Measurements from ENCODE around the gene PAX8.

The PAX8 gene

GRCh38 chr2:113223813-113224212 is 54.9 kb downstream of the PAX8 start:
- no peak overlapping the region for H3K27ac ChIP-seq

GRCh38 chr2:113221846-113222245 is 56.9 kb downstream of the PAX8 start:
- H3K27ac ChIP-seq: no peak overlapping the region
- TF ChIP-seq ZFX (IDR thresholded peaks at IDR 0.05) (no peak), CTCF (conservative IDR thresholded peaks at IDR 0.05) (no peak)

More at GRCh38 chr2:113223813-113224212, 54.9 kb downstream of the PAX8 start:
- no peak for TF ChIP-seq ZFX (IDR thresholded peaks at IDR 0.05)
- TF ChIP-seq CTCF (conservative IDR thresholded peaks at IDR 0.05): no peak

DNA sequence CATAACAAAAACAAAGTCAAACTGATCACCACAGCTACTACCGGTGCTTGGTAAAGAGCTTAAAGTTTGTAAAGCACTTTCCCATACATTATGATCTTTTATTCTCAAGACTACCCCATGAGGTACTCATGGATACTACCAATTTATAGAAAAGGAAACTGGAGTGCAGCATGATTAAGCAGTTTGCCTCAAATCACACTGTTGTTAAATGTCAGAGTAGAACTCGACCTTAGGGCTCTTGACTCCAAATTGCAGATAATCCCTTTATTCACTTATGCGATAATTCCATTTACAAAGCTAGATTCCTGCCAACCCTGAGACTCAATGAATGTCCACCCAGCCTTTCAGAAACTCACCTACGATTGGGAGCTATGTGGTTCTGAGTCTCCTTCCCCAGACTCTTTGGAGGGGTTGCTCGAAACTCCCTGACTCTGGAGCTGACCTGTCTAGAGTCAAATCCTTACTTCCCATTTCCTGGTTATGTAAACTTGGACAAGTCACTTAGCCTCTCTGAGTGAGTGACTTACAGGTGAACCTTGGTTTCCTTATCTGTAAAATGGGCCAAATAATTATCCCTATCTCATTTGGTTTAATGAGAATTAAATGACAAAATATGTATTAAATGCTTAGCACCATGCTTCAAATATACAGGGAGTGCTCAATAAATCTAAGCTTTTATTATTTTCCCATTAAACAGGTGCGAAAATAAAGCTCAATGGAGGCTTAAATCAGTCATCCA is 57.6 kb downstream of the PAX8 start:
- no peak for TF ChIP-seq CTCF (conservative IDR thresholded peaks at IDR 0.05)
- no peak for TF ChIP-seq ZFX (IDR thresholded peaks at IDR 0.05)

GRCh38 chr2:113219889-113220641 is 58.7 kb downstream of the PAX8 start:
- peak overlapping the region; percentile 10 for H3K27ac ChIP-seq

More for the DNA sequence above, 57.6 kb downstream of the PAX8 start:
- no peak overlapping the region for H3K27ac ChIP-seq

GRCh38 chr2:113219525-113219888 is 59.2 kb downstream of the PAX8 start:
- peak overlapping the region; percentile 10 for H3K27ac ChIP-seq
- TF ChIP-seq ZFX (IDR thresholded peaks at IDR 0.05) (no peak), CTCF (conservative IDR thresholded peaks at IDR 0.05) (no peak)

More at GRCh38 chr2:113219889-113220641, 58.7 kb downstream of the PAX8 start:
- TF ChIP-seq CTCF (conservative IDR thresholded peaks at IDR 0.05): no peak
- no peak for TF ChIP-seq ZFX (IDR thresholded peaks at IDR 0.05)

GRCh38 chr2:113219092-113219441 is 59.7 kb downstream of the PAX8 start:
- TF ChIP-seq CTCF (conservative IDR thresholded peaks at IDR 0.05) (no peak), ZFX (IDR thresholded peaks at IDR 0.05) (no peak)
- H3K27ac ChIP-seq: no peak overlapping the region; the same call in 1 of the 2 replicates
